Keratinocyte (primary cell): Measurements from ENCODE around the gene CELF5. TPM values are rescaled to one million over a fixed set of nuclear protein-coding genes. Genes with fewer than 3 reads are reported as not detected.

Source experiments
- DNase-seq: peaks from one replicate; pipeline ENCODE4 v3.0.0-alpha.2; 2011; ENCODE audit warnings: low read depth, missing footprints, low spot score
- FAIRE-seq: peaks from 2 replicates; lab custom pipeline; 2011; peaks lifted over from hg19 to GRCh38; lab: Jason Lieb, UNC
- H2AFZ ChIP-seq: 2 replicates; pipeline ENCODE4 v1.6.0; 2012; ENCODE audit warnings: low read length, control low read depth, inconsistent platforms; ENCODE audit not compliant: control insufficient read depth
- H3K27ac ChIP-seq: 2 replicates; pipeline ENCODE4 v1.5.1; 2011; ENCODE audit warnings: low read length; ENCODE audit not compliant: control insufficient read depth, insufficient read depth
- H3K27me3 ChIP-seq: 3 replicates; pipeline ENCODE4 v1.6.0; 2011; ENCODE audit warnings: low read length; ENCODE audit not compliant: control insufficient read depth, insufficient read depth; ENCODE audit errors: extremely low read depth
- H3K36me3 ChIP-seq, 2 experiments: 2 replicates in 1 of 2; 3 replicates in 1 of 2; pipeline ENCODE4 v1.5.1; 2011; ENCODE audit warnings: low read length in 2 of 2, mild to moderate bottlenecking in 1 of 2; ENCODE audit not compliant: control insufficient read depth in 2 of 2, insufficient read depth in 2 of 2; ENCODE audit errors: extremely low read depth in 1 of 2
- H3K4me1 ChIP-seq: 3 replicates; pipeline ENCODE4 v1.5.1; 2011; ENCODE audit warnings: low read length; ENCODE audit not compliant: control insufficient read depth, insufficient read depth; ENCODE audit errors: extremely low read depth
- H3K4me2 ChIP-seq: 3 replicates; pipeline ENCODE4 v1.6.0; 2011; ENCODE audit warnings: low read depth, low read length; ENCODE audit not compliant: control insufficient read depth, insufficient read depth; ENCODE audit errors: extremely low read depth
- H3K4me3 ChIP-seq, 3 experiments: fragments of 200-600 bp in 1 of 3; sonication (generic) in 1 of 3; 2 replicates in 2 of 3; 3 replicates in 1 of 3; pipeline ENCODE4 v1.5.1; 2011 to 2016; ENCODE audit warnings: low read length in 3 of 3, mild to moderate bottlenecking in 3 of 3, control low read depth in 2 of 3, inconsistent platforms in 1 of 3, low read depth in 1 of 3, mixed read lengths in 1 of 3, mixed run types in 1 of 3, moderate library complexity in 1 of 3; ENCODE audit not compliant: control insufficient read depth in 2 of 3, insufficient read depth in 2 of 3; ENCODE audit errors: extremely low read depth in 1 of 3
- H3K79me2 ChIP-seq: 2 replicates; pipeline ENCODE4 v1.6.0; 2012; ENCODE audit warnings: low read length; ENCODE audit not compliant: control insufficient read depth, insufficient read depth
- H3K9ac ChIP-seq: 3 replicates; pipeline ENCODE4 v1.6.0; 2011; ENCODE audit warnings: low read length; ENCODE audit not compliant: control insufficient read depth, insufficient read depth; ENCODE audit errors: extremely low read depth
- H3K9me1 ChIP-seq: 3 replicates; pipeline ENCODE4 v1.6.0; 2011; ENCODE audit warnings: low read length; ENCODE audit not compliant: control insufficient read depth, insufficient read depth; ENCODE audit errors: extremely low read depth
- H3K9me3 ChIP-seq: 2 replicates; pipeline ENCODE4 v1.5.1; 2012; ENCODE audit warnings: low read depth, low read length; ENCODE audit not compliant: control insufficient read depth
- H4K20me1 ChIP-seq: 3 replicates; pipeline ENCODE4 v1.6.0; 2011; ENCODE audit warnings: low read length; ENCODE audit not compliant: control insufficient read depth, insufficient read depth; ENCODE audit errors: extremely low read depth
- EZH2 ChIP-seq: IDR thresholded peaks from one replicate; pipeline ENCODE4 v1.6.1; 2012; ENCODE audit warnings: inconsistent platforms, mild to moderate bottlenecking, low read length, moderate library complexity
- dilution Hi-C: fragments of 300-500 bp; cut with MboI; formaldehyde crosslinking; loops from one replicate; pipeline ENCODE4 v1.7.0; 2020; ENCODE audit warnings: low sequenced_read_pairs; ENCODE audit not compliant: extremely low pct_ligation_motif_present
- polyA plus RNA-seq, 5 experiments: library from polyadenylated mRNA; depleted of rRNA in 3 of 5; stranded (reverse) in 3 of 5; stranded (forward) in 1 of 5; unstranded in 1 of 5; fragments of >200 nt; gene quantifications; 1 replicate in 1 of 5; 2 replicates in 3 of 5; 3 replicates in 1 of 5; pipeline versions ENCODE4 v1.2.1 to v1.2.3, GENCODE V29; 2011 to 2012; ENCODE audit warnings: missing spikeins in 2 of 5, low read depth in 1 of 5, low replicate concordance in 1 of 5
- TF ChIP-seq, protein P1 (sequence below), 3 experiments: IDR thresholded peaks in 1 of 3; conservative IDR thresholded peaks in 1 of 3; optimal IDR thresholded peaks in 1 of 3; 2 replicates in 2 of 3; 3 replicates in 1 of 3; pipeline versions ENCODE3 to v1.5.1; 2011; ENCODE audit warnings: low read length in 3 of 3, mild to moderate bottlenecking in 3 of 3, moderate library complexity in 2 of 3, control low read depth in 1 of 3, inconsistent platforms in 1 of 3; ENCODE audit not compliant: insufficient read depth in 2 of 3; ENCODE audit errors: extremely low read depth in 1 of 3

CELF5 gene
- polyA plus RNA-seq, 1 donor (not counting 4 experiments of a cell fraction or from before 2014, with no cell fraction given), result 0.04 TPM

DNA sequence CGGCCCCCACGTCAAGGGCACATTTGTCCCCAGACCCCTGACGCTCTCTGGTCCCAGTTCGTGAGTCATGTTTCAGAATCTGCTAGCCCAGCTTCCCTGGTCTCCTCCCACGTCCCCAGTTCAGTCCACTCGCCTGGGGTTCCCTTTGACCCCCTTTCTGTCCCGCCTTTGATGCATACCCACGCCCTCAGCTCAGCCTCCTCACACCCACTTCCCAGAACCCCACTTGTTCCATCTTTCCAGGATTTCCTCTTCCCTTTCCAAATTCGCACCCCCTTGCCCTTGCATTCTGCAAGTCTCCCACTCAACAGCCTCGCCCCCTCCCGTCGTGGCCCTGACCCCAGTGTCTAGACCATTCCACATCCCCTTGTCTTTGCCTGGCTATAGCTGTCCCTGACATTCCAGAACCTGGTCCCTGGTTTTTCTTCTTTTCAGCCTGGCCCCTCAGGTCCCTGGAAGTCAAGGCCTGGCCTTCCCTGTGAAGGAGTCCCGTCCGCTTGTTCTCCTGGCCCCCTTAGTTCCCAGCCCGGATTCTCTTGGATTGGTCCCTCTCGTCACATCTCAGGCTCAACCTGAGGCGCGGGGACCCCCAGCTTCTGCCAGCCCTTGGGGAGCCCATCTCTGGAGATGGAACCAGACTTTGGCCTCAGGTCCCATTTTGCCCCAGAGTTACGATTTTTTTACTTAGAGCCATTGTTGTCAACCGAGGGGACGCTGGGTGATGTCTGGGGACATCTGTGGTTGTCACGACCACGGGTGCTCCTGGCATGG lies 37.4 kb upstream of the CELF5 start:
- dilution Hi-C loops, result no loop called here
- DNase-seq (no peak), FAIRE-seq (no peak)
- H3K36me3 ChIP-seq, result peaks cover 0 to 5% of the 10 kb centered on the region in 2 experiments
- no peaks in the 10 kb centered on the region for H3K9me3 ChIP-seq
- peaks cover 21% of the 10 kb centered on the region for H3K4me1 ChIP-seq
- H2AFZ ChIP-seq, result no peak overlapping the region
- peaks cover 63% of the 10 kb centered on the region for H3K79me2 ChIP-seq
- no peak for TF ChIP-seq EZH2
- TF ChIP-seq, protein P1, sequence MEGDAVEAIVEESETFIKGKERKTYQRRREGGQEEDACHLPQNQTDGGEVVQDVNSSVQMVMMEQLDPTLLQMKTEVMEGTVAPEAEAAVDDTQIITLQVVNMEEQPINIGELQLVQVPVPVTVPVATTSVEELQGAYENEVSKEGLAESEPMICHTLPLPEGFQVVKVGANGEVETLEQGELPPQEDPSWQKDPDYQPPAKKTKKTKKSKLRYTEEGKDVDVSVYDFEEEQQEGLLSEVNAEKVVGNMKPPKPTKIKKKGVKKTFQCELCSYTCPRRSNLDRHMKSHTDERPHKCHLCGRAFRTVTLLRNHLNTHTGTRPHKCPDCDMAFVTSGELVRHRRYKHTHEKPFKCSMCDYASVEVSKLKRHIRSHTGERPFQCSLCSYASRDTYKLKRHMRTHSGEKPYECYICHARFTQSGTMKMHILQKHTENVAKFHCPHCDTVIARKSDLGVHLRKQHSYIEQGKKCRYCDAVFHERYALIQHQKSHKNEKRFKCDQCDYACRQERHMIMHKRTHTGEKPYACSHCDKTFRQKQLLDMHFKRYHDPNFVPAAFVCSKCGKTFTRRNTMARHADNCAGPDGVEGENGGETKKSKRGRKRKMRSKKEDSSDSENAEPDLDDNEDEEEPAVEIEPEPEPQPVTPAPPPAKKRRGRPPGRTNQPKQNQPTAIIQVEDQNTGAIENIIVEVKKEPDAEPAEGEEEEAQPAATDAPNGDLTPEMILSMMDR (optimal IDR thresholded peaks at IDR 0.05 in 1 of 3, IDR thresholded peaks at IDR 0.05 in 1 of 3, conservative IDR thresholded peaks at IDR 0.05 in 1 of 3; ENCODE audit: extremely low read depth in 1 of 3, insufficient read depth in 2 of 3, low read length in 3 of 3), result no peak
- H3K27ac ChIP-seq, result peak overlapping the region; percentile 78
- peaks cover 21% of the 10 kb centered on the region for H4K20me1 ChIP-seq
- peak overlapping the region; percentile 72 to 92 (median 76) for H3K4me3 ChIP-seq
- peak overlapping the region; percentile 96 for H3K4me2 ChIP-seq
- peak overlapping the region; percentile 80 for H3K9ac ChIP-seq
- H3K27me3 ChIP-seq, result no peaks in the 10 kb centered on the region
- H3K9me1 ChIP-seq, result no peaks in the 10 kb centered on the region

DNA sequence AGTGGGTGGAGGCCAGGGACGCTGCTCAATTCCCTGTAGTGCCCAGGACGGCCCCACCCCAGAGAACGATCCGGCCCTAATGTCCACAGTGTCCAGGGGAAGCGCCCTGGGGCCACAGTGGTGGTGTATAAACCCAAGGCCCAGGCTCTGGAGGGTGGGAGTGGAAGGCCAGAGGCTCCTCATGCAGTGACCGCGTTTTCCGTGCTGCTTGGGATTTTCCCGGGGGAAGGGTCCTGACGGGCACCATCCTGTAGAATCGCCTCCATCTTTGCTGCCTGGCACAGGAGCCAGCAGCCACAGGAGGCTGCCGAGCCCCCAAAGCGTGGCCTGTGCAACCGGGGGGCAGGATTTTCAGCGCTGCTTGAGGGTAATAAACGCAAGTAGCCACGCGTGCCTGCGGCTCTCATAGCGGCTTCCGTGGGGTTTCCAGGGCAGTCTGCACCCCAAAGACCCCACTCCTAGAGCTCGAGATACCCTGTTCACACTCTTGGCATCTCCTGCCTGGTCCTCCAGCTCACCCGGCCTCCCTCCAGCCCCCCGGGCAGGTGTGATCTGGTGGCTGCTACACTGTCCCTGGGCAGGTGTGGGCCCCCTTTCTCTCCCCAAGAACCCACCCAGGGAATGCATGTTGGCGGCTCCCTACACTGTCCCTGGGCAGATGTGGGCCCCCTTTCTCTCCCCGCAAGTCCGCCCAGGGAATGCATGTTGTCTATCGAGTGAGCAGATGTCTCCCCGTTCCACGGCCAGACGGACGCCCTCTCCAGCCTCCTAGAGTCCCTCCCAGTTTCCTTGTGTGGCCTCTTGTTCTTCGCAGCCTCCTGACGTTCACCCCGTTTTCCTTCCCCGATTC lies 36.6 kb upstream of the CELF5 start:
- no peak for DNase-seq
- peak overlapping the region in 1 of 3 experiments; percentile 92 for H3K4me3 ChIP-seq
- H3K4me1 ChIP-seq, result peaks cover 21% of the 10 kb centered on the region
- no peak overlapping the region for H2AFZ ChIP-seq
- H3K9ac ChIP-seq, result peak overlapping the region; percentile 80
- no peak for FAIRE-seq
- TF ChIP-seq, protein P1 (optimal IDR thresholded peaks at IDR 0.05 in 1 of 3, IDR thresholded peaks at IDR 0.05 in 1 of 3, conservative IDR thresholded peaks at IDR 0.05 in 1 of 3; ENCODE audit: extremely low read depth in 1 of 3, insufficient read depth in 2 of 3, low read length in 3 of 3), result no peak
- TF ChIP-seq EZH2, result no peak
- peaks cover 3 to 7% of the 10 kb centered on the region in 2 experiments for H3K36me3 ChIP-seq
- no peak overlapping the region for H3K27ac ChIP-seq
- H3K4me2 ChIP-seq, result peak overlapping the region; percentile 96
- no peaks in the 10 kb centered on the region for H3K27me3 ChIP-seq
- peaks cover 22% of the 10 kb centered on the region for H4K20me1 ChIP-seq
- dilution Hi-C loops, result no loop called here
- no peaks in the 10 kb centered on the region for H3K9me1 ChIP-seq
- H3K9me3 ChIP-seq, result no peaks in the 10 kb centered on the region
- H3K79me2 ChIP-seq, result peaks cover 70% of the 10 kb centered on the region
